GM18858 (cell line): ENCODE measurements around the gene LAMP1.
"Not testable (repeated sequence)": the region's sequence is repeated elsewhere in the genome, so short reads cannot be mapped to it uniquely, and the experiment has no call there.

Source experiments
- ATAC-seq: cut with Tn5 transposase; IDR thresholded peaks from one replicate; pipeline ENCODE4 v1.9.1; 2021; ENCODE audit not compliant: unreplicated experiment

LAMP1 gene

DNA sequence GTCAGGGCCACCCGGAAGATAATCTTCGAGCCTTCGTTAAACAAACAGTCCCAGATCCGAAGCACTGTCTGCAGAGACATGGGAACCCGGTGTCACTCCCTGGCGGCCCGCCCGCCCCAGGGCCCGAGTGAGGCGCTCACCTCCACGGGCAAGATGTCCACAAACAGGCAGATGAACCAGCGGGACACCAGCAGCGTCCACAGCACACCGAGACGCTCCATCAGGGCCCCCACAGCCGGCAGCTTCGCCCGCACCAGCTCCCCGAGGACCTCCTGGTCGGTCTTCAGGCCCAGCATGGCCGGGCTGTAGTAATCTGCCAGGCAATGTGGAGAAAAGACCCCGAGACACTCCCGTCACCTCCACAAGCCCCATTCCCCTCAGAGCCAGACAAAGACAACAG, 28.7 kb downstream of the LAMP1 start:
- no peak for ATAC-seq

- ATAC-seq: no peak
Measured at GRCh38 chr13:113327391-113327765, 30.3 kb downstream of the LAMP1 start.

GRCh38 chr13:113327766-113328471, 30.9 kb downstream of the LAMP1 start:
- ATAC-seq: no peak

DNA sequence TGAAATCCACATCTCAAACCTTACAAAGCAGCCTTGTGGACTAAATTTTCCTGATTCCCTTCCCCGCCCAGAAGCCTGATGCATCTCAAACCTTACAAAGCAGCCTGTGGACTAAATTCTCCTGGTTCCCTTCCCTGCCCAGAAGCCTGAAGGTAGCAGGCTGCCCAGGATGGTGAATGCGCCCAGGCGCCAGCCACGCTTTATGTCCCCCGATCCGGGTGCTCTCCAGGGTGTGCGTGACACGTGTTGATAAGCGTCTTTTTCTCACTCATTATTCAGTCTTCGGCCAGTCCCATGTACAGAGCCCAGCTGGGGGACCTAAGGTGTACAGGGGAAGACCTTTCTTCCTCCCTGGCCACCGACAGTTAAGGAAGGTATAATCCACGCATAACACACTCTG, 31.8 kb downstream of the LAMP1 start:
- ATAC-seq: no peak

- ATAC-seq: no peak
Measured at GRCh38 chr13:113329656-113330312, 32.7 kb downstream of the LAMP1 start.

GRCh38 chr13:113332615-113333014, 35.6 kb downstream of the LAMP1 start:
- no peak for ATAC-seq

GRCh38 chr13:113333076-113333475, 36.0 kb downstream of the LAMP1 start:
- ATAC-seq: no peak

DNA sequence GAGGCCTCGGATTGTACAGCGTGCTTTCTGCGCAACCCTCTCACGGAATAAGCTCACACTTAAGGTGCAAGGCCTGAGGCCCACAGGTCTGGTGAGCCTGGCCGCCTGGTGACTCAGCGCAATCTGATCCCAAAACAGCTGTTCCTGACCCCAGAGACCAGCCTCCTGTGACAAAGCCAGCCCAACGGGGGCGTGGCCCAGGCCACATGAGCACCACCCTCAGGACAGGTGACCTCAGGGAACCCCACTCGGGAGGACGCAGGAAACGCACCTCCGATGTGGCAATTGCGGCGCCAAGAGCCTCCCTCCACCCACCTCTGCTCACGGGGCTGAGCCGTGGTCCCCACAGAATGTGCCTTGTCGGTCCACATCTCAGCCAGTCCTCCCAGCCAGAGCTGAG, 40.5 kb downstream of the LAMP1 start:
- ATAC-seq: no peak

- no peak for ATAC-seq
Measured at GRCh38 chr13:113337976-113338375, 40.9 kb downstream of the LAMP1 start.

DNA sequence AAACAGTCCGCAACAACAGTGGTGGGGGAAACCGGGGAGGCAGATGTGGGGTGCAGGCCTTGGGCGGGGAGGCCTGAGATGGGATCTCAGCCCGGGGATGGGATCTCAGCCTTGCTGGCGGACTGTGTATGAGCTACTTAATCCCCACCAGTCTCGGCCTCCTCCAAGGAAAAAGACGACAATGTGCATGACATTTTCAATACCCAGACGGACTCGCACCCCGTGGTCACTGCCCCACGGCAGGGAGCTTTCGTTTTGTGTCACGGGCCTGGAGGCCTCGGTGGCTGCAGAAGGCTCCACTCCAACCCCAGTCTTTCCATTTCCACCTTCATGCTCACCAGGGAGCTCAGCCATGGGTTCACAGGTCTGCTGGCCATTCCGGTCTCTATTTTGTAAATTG, 41.4 kb downstream of the LAMP1 start:
- ATAC-seq: no peak

DNA sequence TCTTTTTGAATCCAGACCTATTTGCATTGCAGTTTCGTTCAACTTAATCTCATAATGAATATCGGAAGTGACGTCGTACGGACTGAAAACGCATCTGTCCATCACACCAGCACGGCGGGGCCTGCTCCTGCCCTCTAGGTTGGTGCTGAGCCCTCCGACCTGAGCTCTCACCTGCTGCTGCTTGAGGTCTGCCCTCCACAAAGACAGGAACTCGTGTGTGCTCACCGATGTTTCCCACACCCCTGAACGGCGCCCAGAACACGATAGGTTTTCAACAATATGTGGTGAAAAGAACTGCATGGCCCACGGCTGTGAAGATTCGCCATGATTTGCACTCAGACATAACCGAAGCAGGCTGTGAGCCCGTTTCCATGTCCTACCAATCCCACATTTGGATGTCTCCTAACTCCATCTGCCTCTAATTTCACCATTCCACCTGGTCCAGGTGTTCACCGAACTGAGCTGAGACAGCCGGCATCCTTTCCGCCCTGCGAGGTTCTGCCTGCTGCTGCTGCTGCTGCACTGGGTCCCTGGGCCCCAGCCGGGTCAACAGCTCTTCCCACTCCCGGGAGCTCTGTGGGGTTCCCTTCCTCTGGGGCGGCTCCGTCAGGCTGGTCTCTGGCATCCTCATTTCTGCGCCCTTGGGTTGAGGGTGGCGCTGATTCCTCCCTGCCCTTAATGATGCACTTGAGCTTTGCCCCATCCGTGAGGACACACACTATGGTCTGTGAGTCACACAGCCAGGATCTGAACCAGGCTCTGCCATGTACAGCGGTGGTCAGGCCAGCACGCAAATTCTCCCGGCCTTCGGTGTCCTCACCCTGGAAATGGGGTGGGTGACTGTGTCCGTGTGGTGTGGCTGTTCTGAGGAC, 46.0 kb downstream of the LAMP1 start:
- no peak for ATAC-seq

DNA sequence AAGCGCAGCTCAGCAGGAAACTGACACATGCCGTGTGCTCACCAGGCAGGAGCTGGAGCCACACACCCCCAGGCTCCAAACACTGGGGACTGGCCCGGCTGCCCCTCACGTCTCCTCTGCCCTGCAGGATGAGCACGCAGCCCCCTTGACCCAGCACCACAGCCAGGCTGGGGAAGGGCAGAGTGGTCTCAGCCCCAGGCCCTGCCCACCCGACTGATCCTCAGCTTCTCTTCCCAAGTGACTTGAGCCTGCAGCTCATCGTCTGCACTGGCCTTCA, 46.6 kb downstream of the LAMP1 start:
- no peak for ATAC-seq

DNA sequence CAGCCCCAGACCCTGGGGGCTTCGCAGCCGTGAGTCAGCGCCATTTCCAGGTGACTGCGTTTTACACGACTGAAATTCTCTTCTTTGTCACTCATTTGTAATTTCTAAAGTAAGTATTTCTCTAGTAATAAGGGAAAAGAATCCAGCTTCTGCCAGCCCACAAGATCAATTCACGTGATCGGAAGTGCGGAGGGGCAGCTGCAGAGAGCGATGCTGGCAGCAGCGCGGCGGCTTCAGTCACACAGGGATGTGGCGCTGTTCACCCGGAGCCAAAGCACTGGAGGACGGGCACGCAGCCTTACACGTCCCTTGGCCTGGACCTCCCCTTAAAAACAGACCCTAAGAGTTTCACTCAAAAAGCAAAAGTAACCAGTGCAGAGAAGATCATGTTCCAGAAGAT, 48.4 kb downstream of the LAMP1 start:
- no peak for ATAC-seq

DNA sequence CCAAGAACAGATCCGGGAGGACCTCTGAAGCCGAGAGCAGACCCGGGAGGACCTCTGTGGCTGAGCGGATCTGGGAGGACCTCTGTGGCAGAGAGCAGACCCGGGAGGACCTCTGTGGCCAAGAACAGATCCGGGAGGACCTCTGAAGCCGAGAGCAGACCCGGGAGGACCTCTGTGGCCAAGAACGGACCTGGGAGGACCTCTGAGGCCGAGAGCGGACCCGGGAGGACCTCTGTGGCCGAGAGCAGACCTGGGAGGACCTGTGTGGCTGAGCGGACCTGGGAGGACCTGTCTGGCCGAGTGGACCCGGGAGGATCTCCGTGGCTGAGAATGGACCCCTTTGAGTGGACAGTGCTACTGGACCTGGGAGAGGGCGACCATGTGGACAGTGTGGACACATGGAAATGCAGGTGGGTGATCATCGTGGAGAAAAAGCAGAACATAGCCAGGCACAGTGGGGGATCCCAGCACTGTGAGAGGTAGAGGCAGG, 50.7 kb downstream of the LAMP1 start:
- not testable (repeated sequence) for ATAC-seq

DNA sequence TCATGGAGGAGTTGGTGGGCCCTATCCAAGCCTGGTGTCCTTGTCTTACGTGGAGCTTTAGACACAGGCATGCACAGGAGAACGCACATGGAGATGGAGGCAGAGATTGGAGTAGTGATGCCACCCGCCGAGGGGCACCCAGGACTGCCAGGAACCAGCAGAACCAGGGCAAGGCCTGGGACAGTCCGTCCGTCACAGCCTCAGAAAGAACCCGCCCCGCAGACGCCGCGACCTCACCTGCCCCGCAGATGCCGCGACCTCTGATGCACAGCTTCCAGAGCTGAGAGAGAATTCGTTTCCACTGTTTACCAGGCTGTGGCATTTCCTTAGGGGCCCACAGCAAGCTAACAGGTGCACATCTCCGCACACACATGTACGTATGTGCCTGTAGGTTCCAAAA, 51.6 kb downstream of the LAMP1 start:
- ATAC-seq: no peak

DNA sequence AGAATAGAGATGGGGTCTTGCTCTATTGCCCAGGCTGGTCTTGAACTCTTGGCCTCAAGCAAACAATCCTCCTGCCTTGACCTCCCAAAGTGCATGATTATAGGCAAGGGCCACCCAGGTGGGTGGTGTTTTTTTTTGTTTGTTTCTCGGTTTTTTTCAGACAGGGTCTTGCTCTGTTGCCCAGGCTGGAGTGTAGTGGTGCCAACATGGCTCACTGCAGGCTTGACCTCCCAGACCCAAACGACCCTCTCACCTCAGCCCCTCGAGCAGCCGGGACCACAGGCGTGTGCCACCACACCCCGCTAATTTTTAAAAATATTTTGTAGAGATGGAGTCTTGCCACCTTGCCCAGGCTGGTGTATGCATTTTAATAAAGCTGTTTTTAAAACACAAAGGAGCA, 52.0 kb downstream of the LAMP1 start:
- no peak for ATAC-seq

DNA sequence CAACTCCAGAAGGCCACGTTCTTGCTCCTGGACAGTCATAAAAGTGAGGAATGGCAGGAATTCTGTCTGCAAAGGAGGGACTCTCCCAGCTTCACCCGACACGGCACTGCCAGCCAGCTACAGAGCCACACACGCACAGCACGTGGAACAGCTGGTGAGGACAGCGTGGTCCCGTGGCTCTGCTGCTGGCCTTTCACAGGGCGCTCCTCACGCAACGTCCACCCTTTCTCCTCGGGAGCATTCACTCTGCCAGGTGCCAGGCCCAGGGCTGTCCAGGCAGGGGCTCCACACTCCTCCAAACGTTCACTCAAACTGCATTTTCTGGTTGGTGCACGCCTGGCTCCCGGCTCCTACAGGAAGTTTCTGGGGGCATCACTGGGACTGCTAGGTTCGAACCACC, 52.5 kb downstream of the LAMP1 start:
- no peak for ATAC-seq

- no peak for ATAC-seq
Measured at GRCh38 chr13:113350065-113350937, 53.3 kb downstream of the LAMP1 start.

GRCh38 chr13:113350938-113351335, 53.9 kb downstream of the LAMP1 start:
- no peak for ATAC-seq

DNA sequence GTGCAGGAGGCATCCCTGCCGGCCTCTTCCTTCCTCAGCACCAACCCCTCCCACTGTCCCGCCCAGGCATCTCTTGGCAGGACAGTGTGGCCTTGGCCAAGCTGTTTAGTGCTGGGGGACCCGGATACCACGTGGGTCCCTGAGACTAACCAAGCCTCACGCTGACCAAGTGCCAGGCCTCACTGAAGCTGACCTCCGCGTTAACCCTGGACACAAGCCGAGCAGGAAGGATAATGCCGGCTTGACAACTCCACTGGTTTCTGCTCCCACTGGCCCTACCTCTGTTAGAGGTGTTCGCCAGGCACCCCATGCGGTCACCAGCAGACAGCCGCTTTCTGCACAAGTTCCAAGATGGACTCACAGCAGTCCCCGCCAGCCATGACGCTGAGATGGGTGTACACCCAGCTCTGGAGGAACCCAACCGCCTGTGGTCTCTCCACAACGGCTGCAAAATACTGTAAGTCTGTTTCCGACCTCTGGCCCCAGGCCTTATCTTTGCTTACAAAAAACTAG, 54.5 kb downstream of the LAMP1 start:
- no peak for ATAC-seq

DNA sequence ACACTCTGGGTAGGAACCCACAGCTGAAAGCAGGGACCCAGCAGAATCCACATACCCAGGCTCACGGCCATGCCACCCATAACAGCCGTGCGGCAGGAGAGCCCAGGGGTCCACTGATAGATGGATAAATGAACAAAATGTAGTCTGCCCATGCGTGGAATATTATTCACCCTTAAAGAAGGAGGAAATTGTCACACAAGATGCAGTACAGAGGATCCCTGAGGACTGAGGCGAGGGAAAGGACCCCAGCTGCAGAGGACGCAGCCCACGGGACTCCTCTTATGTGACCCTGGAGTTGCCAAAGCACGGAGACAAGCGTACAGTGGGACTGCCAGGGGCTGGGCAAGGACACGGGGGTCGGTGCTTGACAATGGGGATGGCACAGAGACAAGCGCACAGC, 56.2 kb downstream of the LAMP1 start:
- ATAC-seq: no peak
